GM18861 (cell line): ENCODE measurements around the gene FAM83C.

Source experiments
- ATAC-seq: cut with Tn5 transposase; IDR thresholded peaks from one replicate; pipeline ENCODE4 v1.9.1; 2021; ENCODE audit not compliant: unreplicated experiment

The FAM83C gene

GRCh38 chr20:35284992-35285805, 7.0 kb downstream of the FAM83C start:
- no peak for ATAC-seq

GRCh38 chr20:35284267-35284991, 7.8 kb downstream of the FAM83C start, which contains the start of gene EIF6:
TSS of gene EIF6 (minus strand) at chr20:35284772. CDS start at chr20:35284487, 285 bp downstream.
- peak; percentile 55 for ATAC-seq

GRCh38 chr20:35283441-35284266, 8.6 kb downstream of the FAM83C start:
- no peak for ATAC-seq

GRCh38 chr20:35281506-35282101, 10.6 kb downstream of the FAM83C start:
- ATAC-seq: no peak

GRCh38 chr20:35280523-35280922, 11.7 kb downstream of the FAM83C start:
- ATAC-seq: no peak

GRCh38 chr20:35279533-35280174, 12.6 kb downstream of the FAM83C start:
- no peak for ATAC-seq

GRCh38 chr20:35279040-35279439, 13.2 kb downstream of the FAM83C start:
- no peak for ATAC-seq

GRCh38 chr20:35277531-35278395, 14.5 kb downstream of the FAM83C start, which contains the start of gene MMP24OS:
TSS of gene MMP24OS (minus strand) at chr20:35278122. CDS start at chr20:35277929, 193 bp downstream.
- peak; percentile 75 for ATAC-seq

- no peak for ATAC-seq
These were observed 15.1 kb downstream of the FAM83C start for GRCh38 chr20:35277127-35277526.

- ATAC-seq: no peak
These were observed 15.8 kb downstream of the FAM83C start for GRCh38 chr20:35276408-35276807.

- no peak for ATAC-seq
These were observed 16.4 kb downstream of the FAM83C start for GRCh38 chr20:35275741-35276251.

- no peak for ATAC-seq
These were observed 17.8 kb downstream of the FAM83C start for GRCh38 chr20:35274172-35275092.

GRCh38 chr20:35273449-35274171, 18.6 kb downstream of the FAM83C start:
- no peak for ATAC-seq

- no peak for ATAC-seq
These were observed 20.3 kb downstream of the FAM83C start for GRCh38 chr20:35271904-35272303.

- ATAC-seq: no peak
These were observed 20.9 kb downstream of the FAM83C start for GRCh38 chr20:35271073-35271882.
